GM18511 (cell line): ENCODE measurements around the gene BRD7.
"Not testable (repeated sequence)": the region's sequence is repeated elsewhere in the genome, so short reads cannot be mapped to it uniquely, and the experiment has no call there.

ENCODE experiments used
- ATAC-seq: cut with Tn5 transposase; IDR thresholded peaks from one replicate; pipeline ENCODE4 v1.9.1; 2021; ENCODE audit warnings: mild to moderate bottlenecking, moderate library complexity; ENCODE audit not compliant: unreplicated experiment

BRD7 gene

DNA sequence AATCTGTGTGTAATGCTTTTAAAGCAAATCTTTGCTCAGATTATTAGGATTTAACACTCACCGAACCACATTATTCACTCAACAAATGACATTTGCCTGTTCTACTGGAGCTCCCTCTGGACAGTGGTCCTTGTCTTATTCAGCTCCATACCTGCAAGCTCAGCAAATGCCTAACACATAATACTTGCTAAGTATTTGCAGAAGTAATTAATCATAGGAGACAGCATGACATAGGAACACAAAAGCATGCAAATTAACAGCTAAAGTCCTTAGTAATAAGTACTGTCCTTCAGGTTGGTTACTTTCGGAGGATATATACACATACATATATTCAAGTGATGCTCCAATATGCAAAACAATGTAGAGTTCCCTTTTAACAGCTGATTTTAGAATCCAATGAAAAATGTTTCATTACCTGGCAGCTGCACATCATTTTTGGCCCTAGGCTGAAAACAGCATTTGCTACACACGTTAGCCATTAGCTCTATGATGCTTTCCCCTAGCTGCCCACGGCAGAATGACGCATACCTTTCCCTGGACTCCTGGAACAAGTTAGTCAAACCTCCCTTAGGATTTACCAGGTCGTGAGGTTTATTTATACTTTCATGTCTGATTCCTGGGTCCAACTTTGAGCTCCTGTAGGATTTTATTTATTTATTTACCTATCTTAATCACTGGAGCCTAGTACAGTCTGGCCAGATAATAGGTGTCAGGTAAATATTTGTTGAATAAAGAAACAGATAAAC lies 8.6 kb downstream of the BRD7 start:
- ATAC-seq, result no peak

DNA sequence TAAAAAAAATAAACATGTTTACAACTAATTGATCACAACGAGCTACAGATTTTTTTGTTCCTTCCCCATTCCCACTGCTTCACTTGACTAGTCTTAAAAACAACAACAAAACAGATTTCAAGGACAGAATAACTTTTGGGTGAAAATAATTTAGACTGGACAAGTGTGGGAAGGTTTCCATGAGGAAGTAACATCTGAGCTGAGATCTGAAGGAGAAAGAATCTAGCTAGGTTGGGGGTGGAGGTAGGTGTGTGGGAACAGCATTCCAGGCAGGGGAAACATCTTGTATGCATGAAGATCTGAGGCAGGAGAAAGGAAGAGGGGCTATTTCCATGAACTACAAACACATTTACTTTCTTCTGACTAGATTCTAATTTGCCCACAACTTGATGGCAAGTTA lies 9.2 kb downstream of the BRD7 start:
- no peak for ATAC-seq

DNA sequence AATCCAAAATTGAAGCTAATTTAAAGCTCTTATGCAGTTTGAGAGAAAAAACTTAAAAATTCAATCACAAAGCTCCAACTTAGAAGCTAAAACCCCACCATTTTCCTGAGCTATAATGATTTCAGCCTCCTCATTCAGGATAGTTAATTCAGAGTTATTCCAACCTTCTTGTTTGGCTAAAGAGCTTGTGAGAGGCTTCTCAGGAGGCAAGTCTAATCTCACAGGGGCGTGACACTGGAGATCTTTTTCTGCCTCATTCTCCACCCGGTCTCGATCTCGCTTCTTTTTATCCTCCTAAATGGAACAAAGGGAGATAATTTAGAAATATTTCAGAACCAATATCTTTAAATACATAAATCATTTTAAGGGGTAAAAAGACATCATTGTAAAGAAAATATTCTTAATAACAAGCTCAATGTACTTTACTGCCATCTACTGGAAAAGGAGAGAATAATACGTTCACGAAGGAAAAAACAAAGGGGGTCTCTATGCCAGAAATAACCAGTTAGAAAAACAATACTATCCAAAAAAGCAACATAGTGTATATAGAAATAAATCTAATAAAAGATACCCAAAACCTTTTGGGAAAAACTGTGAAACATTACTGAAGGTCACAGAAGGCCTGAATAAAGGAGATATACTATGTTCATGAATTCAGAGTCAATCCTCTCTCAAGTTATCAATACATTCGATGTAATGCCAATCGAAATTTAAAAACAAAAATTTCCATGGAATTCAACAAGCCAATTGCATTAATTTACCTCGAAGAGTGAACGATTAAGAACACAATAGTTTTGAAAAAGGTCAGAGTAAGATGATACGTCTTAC lies 13.9 kb downstream of the BRD7 start:
- no peak for ATAC-seq

DNA sequence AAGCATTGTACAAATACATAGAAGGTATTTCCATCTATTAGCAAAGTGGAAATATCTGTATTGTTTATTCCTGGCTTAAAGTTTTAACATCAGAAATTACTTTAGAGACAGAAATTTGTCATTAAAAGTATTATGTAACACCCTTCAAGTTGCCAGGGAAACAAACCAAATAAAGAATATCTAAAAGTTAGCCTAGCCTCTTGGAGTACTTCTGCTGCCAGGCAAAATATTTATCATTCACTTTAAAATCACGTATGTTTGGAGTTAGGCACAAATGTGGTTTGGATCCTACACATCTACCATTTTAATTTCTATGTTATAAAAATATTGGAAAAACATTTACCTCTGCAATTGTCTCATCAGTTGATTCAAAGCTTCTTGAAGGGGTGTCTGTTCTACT lies 14.7 kb downstream of the BRD7 start:
- ATAC-seq, result no peak

DNA sequence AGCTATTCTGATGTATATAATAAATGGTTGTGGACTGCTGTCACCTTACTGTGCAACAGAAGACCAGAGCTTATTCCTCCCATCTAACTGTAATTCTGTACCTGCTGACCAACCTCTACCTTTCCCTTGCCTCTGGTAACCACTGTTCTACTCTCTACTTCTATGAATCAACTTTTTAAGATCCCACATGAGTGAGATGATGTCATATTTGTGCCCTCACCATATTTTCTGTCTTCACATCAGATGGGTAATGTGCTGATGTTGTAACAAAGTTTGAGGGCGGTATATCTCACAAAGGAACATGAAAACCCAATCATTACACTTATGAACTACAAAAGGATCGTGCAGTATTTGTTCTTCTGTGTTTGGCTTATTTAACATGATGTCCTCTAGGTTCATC lies 16.8 kb downstream of the BRD7 start:
- no peak for ATAC-seq

DNA sequence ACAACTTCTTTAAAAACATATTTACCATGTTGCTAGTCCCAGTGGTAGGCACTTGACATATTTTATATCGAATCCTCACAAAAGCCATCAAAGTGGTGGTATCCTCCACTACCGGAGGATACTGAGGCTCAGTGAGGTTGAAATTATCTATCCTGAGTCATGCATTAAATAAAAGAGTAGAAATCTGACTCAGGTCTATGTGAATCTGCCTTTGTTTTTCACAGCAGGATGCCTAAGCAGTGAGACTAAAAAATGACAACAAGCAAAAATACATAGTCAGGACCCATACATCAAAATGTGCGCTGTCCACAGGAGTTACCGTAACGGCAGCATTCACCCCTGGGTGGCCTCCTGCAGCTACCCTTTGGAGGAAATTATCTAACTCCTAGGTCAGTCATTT lies 17.7 kb downstream of the BRD7 start:
- ATAC-seq, result no peak

DNA sequence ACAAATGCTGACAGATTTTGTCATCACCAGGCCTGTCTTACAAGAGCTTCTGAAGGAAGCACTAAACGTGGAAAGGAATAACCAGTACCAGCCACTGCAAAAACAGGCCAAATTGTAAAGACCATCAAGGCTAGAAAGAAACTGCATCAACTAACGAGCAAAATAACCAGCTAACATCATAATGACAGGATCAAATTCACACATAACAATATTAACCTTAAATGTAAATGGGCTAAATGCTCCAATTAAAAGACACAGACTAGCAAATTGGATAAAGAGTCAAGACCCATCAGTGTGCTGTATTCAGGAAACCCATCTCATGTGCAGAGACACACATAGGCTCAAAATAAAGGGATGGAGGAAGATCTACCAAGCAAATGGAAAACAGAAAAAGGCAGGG lies 23.6 kb downstream of the BRD7 start:
- ATAC-seq, result not testable (repeated sequence)

DNA sequence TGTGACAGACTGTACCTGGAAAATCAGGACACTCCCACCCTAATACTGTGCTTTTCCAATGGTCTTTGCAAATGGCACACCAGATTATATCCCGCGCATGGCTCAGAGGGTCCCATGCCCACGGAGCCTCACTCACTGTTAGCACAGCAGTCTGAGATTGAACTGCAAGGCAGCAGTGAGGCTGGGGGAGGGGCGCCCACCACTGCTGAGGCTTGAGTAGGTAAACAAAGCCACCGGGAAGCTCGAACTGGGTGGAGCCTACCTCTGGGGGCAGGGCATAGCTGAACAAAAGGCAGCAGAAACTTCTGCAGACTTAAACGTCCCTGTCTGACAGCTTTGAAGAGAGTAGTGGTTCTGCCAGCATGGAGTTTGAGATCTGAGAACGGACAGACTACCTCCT lies 25.2 kb downstream of the BRD7 start:
- not testable (repeated sequence) for ATAC-seq

DNA sequence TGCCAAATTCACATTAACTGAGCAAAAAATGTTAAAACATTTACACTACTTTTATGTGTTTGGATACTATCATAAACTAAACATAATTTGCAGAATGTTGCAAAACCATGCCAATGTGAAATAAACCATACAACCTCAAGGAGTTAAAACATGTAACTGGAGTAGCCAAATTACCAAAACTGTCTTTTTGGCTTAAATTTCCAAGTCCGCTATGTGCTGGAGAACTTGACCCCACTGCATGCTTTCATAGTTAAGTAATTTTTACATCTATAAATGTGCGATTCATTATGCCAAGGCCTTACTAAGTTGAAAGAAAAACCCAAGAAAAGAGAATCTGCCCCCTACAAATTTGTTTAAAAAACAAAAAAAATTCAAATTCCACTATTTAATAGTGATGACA lies 28.2 kb downstream of the BRD7 start:
- ATAC-seq, result no peak

DNA sequence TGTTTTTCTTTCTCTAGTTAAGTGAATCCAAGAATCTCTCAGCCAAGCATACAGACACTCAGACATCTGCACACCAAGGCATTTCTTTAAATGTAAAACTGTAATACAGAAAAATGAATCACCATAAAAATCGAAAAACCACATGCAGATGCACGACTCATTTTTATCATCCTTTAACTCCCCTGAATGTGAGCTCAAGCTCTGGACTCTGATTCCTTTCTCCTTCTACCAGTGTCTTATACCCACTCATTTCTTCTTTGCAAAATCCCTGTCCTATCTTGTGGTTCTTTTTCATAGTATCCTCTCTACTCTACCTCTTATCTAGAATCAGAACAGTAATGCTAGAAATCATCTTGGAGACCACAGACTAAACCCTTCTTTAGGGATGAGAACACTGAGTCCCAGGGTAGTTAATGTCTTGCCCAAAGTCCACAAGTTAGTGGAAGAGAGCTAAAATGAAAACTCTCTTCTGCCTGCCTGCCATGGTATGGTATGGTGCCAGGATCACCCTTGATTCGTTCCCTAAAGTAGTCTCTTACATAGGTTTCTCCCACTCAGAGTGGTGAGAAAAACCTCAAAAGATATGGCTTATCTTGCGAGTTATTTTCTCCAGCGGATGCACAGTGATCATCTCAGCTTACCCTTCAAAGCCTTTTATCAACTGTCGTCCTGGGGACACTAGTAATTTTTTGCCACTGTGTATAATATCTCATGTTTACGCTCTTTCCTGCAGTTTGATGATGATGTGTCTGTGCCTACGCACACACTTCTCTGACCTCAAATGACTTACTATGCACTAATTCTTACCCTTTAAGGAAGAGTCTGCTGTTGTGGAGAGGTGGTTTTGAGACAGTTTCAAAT lies 30.2 kb downstream of the BRD7 start:
- no peak for ATAC-seq

DNA sequence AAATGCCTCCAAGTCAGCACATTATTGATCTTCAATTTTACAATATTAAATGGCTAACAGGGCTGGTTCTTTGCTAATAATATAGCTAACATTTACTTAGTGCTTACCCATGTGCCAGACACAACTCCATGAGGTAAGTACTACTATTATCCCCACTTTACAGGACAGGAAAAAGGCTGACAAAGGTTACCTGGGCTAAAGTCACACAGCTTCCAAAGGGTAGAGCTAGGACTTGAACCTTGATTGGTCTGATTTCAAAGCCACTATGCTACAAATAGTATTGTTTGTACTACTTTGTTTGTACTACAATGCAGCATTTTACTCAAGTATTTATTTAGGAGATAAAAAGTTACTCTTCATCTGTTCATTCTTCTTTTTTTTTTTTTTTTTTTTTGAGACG lies 31.9 kb downstream of the BRD7 start:
- no peak for ATAC-seq

DNA sequence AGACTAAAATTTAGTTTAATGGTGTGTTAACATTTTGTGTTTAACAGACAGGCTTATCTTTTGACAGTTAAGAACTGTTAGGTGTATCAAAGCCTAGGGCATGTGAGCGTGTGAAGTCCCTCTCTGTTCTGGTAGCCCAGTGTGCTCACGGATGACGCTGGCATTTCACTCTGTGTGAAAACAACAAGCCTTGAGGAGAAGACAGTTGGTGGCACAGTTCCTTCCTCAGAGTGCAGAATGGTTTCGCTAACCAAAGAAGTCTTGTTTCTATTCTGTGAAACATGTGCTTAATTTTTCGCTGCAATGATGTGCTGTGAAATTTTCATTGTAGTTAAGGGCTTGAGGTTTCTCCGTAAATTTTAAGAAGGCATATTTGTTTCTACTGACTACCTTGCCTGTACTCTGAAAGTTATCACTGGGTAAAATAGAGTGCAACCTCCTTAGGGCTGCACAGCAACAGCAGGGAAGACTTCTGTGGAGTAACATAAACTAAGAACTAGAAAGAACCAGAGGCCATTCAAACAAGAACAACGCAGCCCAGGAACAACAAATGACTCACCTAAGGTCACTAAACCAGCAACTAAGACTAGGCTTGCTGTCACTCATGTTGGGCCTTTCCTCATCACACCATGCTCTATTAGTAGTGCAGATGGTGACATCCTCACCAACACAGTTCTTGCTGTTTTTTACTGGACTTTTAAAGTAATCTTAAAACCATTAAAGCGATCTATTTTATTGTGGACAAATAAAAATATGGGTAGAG lies 33.4 kb downstream of the BRD7 start:
- peak; percentile 87 for ATAC-seq

DNA sequence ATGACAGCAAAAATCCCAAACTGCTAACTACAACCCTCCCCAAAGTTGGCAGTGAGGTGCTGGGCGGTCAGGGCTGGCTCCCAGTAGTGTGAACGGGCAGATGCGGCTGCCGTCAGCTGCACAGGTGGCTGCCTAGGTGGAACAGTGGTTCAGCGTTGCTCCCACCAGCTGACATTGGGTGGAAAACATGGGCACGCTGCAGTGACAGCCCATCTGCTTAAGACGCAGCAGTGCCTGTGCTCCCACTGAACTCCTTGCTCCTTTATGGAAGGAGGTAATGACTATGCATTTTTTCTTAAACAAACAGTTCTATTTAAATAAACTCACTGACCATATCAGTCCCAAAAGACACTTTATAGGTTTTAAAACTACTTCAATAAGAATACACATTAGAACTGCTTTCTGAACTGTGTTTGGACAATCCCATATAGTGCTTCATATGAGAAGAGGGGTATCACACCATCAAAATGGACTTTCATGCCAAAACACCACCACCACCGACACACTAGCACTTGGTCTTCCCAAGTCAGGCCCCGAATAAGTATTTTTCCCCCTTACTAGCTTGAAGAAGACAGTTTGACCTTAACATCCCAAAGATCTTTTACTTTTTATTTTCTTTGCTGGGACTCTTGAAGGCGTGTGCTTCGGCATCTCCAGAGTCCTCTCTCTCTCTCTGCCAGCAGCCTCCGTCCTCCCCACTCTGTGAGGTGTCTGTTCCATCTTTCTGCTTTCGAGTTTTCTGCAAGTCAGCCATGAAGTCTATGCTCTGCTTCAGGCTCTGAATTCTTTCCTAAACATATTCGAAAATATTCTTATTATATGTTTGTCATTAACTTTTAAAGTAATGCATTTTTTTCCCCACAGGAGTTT lies 34.4 kb downstream of the BRD7 start:
- no peak for ATAC-seq

DNA sequence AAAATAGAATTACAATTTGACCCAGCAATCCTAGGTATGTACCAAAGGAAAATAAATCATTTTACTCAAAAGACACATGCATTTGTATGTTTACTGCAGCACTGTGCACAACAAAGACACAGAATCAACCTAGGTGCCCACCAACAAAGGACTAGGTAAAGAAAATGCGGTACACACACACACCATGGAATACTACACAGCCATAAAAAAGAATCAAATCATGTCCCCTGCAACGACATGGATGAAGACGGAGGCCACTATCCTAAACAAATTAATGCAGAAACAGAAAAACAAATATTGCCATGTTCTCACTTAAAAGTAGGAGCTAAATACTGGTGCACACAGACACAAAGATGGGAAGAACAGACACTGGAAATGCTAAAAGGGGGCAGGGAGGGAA lies 36.2 kb downstream of the BRD7 start:
- no peak for ATAC-seq

DNA sequence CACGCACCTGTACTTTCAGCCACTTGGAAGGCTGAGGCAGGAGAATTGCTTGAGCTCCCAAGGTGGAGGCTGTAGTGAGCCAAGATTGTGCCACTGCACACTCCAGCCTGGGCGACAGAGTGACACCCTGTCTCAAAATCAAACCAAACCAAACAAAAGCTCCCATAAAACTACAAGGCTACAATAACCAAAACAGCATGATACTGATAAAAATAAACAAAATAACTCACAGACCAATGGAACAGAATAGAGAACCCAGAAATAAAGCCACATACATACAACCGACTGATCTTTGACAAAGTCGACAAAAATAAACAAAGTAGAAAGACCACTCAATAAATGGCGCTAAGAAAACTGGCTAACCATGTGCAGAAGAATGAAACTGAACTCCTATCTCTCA lies 37.2 kb downstream of the BRD7 start:
- ATAC-seq, result no peak

DNA sequence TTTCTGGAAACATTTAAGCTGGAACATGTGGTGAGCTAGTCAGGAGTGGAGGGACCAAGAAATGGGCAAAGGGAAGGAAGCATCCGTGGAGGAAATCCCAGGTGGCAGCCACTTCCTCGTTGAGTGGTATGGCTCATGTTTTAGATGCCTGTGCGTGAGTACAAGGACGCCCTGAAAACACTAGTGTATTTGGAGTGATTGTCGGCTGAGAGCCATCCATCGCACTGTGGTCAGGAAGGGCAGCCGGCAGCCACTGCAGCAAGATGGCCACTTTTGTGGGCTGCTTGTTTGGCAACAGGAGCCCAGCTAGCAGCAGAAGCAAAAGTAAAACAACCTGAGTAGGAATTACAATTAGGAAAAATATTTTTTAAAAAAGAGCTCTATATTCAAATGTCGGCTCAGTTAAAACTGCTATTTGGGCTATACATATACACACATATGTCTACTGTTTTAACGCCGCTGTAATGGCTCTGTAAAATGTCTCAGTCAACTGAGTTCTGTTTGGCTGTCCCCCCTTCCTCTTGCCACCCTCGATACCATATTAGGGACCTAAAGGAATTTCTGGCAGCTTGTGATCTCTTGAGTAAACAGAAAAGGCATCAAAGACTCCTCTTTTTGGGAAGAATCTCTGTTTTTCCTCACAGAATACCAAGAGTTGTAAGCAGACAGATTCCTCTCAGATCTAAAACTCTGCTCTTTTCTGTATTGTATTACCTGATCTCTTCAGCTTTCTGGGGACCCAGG lies 39.2 kb downstream of the BRD7 start:
- ATAC-seq, result no peak

DNA sequence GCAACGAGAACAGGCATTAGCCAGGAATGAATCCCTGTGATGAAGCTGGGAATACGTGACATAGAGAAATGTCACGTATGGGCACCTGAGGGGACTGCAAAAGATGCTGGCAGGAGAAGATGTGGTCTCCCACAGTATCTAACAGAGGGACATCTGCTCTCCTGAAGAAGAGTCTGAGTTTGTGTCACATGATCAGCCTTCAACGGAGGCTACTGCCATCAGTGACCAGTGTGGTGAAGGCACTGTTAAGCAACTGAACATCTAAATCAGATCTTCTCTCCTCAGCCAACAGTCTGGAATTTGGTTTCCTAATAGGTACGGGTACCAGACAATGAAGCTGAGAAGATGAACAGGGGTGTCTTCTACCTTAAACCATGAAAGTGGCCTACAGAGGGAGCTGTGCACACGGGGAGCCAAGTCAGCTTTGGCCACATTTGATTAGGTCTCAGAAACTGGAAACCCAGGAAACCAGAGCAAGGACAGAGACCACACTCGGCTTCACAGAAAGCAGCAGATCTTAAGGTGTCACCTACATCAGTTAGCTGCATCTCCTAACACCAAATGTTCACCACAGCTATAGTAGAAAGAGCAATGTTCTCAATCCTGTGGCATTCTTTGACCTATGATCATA lies 41.8 kb downstream of the BRD7 start:
- ATAC-seq, result peak; percentile 66

DNA sequence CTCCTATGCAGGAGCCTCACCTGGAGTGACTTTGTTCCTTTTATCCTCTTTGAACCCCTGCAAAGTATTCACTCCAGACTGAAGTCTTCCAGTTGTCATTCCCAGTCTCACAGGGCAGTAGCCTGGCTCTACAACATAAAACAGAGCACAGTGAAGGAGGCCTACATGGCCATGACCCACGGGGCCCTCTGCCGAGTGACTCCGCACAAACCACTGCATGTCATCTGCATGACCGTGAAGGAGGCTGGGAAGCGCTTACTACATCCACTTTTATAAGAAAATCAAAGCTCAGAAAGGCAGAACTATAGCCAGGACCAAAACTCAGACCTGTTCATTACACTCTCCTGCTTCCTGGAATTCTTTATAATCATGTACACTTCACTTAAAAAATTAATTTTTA lies 42.5 kb downstream of the BRD7 start:
- no peak for ATAC-seq

DNA sequence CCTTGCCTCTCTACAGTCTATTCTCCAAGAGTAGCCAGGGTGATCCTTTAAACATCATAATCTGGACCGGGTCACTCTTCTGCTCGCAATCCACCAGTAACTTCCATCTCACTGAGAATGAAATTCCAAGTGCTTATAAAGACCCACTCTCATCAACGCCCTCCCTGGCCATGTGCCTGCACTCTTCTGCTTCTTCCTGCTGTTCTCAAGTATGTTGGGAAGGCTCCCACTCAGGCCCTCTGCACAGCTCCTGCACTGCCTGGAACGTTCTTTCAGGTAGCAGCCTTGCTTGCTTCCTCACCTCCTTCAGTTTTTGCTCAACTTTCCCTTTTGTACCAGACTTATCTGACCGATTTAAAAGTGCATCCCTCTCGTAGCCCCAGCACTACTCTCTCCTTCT lies 44.4 kb downstream of the BRD7 start:
- no peak for ATAC-seq
